GM19351 (cell line): Measurements from ENCODE around the gene TDRD9.
"Not testable (repeated sequence)": the region's sequence is repeated elsewhere in the genome, so short reads cannot be mapped to it uniquely, and the experiment has no call there.

Source experiments
- ATAC-seq: cut with Tn5 transposase; IDR thresholded peaks from one replicate; pipeline ENCODE4 v1.9.1; 2021; ENCODE audit warnings: mild to moderate bottlenecking, moderate library complexity; ENCODE audit not compliant: unreplicated experiment

The TDRD9 gene

DNA sequence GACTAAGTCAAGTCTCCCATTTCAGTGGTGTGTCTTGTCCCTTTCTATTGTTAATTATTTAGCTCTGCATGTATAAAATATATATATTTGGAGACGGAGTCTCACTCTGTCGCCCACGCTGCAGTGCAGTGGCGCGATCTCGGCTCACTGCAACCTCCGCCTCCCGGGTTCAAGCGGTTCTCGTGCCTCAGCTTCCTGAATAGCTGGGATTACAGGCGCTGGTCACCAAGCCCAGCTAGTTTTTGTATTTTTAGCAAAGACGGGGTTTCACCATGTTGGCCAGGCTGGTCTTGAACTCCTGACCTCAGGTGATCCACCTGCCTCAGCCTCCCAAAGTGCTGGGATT, 6.4 kb upstream of the TDRD9 start:
- ATAC-seq, result not testable (repeated sequence)

DNA sequence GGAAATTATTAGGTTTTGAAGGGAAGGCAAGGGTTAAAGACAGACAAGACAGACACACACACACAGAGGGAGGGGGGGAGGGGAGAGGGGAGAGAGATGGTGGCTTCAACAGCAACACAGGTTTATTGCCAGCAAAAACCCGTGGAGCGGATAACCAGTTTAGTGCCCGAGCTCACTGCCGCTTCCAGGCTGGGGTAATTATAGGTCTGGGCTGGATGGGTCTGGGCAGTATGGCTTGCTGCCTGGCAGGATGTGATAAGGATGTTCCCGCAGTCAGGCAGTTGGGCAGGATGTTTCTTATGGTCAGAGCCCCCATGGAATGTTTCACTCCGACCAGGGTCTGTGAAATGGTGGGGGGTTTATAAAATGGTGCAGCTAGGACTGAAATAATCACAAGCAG, 4.4 kb upstream of the TDRD9 start:
- no peak for ATAC-seq

DNA sequence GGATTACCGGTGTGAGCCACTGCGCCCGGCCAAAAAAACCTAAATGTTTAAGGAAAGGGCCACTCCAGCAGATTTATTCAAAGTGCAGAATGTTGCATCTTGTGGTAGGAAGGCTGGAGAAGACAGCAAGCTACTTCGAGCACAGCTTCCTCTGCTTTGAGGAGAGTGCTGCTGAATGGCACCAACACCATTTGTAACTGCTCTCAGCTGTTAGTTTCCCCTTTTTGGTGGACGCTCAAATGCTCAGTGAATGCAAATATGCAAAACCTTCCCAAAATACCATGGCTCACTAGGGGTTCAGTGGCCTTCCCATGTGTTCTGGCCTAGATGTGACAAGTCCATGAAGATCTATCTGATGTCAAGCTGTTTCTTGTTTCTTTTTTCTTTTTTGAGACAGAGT, 2.9 kb upstream of the TDRD9 start:
- ATAC-seq, result no peak

DNA sequence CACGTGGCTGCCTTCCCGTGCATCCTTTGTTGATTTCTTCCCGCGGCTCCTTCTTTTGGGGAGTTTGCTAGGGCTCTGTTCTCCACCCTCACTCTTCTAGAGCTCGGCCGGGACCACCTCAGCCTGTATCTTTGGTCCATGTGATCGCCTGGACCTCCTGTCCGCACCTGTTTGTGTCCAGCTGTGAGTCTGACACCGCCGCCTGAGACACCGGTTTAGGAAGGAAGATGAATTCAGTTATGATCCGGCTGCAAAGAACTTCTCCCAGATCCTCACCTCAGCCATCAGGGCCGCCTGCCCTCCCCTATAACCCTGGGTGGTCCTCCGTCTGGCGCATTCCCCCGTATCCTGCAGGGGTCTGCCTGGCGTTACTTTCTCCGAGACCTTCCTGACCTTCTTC, 690 bp upstream of the TDRD9 start:
- ATAC-seq, result no peak

DNA sequence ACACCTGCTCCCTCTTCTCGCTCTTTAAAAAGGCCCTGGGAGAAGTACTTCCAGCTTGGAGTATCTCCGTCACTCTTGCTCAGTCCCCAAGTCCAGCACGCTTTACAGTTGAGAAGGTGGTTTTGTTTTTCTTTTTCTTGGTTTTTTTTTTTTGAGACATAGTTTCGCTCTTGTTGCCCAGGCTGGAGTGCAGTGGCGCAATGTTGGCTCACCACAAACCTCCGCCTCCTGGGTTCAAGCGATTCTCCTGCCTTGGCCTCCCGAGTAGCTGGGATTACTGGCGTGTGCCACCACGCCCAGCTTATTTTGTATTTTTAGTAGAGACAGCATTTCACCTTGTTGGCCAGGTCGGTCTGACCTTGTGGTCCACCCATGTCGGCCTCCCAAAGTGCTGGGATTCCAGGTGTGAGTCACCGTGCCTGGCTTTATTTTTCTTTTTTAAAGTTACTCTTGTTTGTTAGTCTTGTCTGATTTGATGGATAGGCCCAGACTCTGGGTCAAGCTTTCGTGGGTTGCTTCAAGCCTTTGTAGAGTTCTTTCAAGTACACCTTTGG, 1.9 kb downstream of the TDRD9 start:
- no peak for ATAC-seq

DNA sequence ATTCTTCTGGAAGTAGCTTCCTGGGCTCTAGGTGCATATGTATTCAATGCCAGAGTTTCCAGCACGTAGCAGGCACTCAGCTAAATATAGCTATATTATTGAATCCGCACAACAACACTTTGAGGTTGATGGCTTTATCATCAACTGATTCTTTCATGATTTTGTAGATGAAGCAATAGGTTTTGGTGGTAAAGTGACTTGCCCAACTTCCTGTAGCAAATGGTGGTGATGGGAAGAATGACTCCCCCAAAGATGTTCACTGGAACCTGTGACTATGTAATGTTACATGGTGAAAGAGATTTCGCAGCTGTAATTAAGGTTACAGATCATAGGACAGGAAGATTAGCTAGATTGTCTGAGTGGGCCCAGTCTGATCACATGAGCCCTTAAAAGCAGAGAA, 3.2 kb downstream of the TDRD9 start:
- ATAC-seq, result no peak

DNA sequence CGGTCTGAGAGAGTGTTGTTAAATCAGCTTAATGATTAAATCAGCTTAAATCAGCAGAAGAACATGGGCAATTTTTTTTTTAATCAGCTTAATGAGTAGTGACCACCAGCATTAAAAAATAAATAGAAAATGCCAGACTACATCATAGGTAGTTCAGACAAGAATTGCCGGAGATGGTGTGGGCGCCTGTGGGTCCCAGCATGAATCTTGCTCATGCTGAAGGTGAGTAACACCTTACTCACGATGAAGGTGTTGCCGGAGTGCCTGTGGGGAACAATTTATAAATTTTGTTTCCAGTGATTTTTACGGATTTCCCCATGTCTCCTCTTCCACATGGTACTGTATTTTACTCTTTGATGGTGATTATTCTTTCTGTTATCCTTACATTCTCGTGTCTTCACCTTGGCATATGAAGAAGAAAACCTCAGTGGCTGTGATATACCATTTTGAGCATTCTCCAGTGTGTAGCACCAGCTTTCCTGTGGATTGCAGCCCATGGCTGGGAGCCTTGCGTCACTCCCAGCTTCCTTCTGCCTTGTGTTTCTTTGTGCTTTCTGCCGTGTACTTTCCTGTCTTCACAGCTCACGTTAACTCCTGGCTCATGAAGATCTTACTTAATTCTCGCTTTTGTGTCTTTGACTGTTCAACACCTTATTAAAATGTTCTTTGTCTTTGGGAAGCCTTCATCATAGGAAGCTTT, 4.7 kb downstream of the TDRD9 start:
- no peak for ATAC-seq

DNA sequence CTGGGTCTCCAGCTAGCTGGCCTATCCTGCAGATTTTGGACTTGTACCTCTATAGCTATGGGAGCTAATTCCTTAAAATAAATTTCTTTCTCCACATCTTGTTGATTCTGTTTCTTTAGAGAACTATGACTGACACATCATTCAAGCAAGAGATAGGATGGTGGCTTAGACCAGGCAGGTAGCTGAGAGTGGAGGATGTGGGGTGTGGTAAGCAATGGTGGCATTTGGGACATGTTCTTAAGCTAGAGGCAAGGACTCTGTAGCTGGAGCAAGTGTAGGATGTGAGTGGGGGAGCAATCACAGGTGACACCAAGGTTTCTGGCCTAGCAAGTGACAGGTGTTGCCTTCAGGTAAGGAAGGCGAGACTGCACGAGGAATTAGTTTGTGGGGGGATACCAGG, 6.8 kb downstream of the TDRD9 start:
- ATAC-seq, result no peak

DNA sequence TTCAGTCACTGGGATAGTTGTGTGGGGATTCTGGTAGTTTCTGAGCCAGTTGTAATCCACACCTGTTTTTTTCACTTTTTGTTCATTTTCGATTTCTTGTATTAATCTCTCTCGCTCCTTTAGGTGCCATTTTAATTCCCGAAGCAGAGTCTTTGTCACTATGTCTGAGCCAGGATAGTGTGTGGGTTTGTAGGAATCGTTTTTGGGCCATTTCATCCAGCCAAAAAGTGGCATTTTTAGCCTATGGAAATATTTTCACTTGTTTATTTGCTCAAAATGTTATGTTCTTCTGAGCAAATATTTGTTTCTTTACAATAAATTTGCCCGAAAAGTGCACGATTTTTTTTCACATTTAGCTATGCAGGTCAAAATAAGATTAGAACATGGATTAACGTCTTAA, 13.2 kb downstream of the TDRD9 start:
- no peak for ATAC-seq

DNA sequence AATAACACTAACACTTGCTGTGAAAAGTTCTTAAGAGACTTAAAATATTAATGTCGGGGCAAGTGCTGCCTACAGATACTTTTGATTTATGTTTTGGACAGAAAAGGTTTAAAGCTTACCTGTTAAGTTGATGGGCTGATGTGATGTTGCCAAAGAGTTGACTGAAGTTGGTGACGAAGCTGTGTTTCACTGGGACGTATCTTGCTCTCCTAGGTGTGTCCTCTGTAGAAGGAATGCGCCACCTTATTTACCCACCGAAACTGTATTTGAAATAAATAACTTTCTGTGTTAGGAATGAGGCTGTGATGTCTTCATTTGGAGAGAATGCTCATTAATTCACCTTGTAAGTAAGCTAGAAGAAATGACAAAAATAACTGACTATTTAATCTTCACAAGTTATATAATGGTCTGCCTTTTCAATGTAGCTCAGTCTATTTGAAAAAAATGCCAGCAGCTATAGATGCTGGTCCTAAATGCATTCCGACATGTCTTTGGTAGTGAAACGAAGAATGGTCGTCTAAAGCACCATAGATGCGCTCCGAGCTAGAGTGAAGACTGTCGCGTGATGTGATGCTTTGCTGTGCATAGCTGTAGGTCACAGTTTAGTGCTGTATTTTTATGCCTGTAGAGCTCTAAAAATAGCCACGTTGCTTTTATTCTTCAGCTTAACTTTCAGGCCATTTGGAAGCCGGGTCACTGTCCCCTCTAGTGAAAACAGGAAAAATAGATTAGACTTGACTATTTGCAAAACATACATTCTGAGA, 13.9 kb downstream of the TDRD9 start, which contains the start of gene RD3L:
Gene RD3L, minus strand, starts transcription at position 557 of the 764 bp plus-strand sequence. CDS start 834 bp downstream, outside the sequence.
- no peak for ATAC-seq

DNA sequence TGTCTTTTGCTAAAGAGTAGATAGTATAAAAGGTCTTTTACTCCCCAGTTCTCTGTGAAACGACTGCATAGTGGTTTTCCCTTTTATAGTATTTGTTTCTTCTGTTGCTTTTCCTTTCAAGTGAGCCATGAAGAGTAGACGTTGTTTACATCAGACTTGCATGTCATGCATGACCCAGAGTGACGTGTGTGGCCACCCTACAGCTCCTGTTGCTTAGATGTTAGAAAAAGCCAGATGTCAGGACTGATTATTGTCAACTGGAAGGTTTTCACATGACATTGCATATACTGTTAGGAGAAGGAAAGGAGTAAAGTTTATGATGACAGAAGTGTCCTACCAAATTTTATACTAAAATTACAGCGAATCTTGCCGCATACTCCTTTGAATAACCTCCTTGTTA, 15.4 kb downstream of the TDRD9 start:
- ATAC-seq, result no peak

DNA sequence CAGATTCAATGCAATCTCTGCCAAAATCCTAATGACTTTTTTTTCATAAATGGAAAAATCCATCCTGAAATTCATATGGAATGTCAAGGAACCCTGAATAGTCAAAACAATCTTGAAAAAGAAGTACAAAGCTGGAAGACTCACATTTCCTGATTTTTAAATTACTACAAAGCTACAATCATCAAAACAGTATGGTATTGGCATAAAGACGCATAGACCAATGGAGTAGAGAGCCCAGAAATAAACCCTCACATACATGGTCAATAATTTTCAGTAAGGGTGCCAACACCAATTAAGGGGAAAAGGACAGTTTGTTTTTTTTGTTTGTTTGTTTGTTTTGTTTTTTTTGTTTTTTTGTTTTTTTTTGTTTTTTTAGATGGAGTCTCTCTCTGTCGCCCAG, 18.7 kb downstream of the TDRD9 start:
- no peak for ATAC-seq

DNA sequence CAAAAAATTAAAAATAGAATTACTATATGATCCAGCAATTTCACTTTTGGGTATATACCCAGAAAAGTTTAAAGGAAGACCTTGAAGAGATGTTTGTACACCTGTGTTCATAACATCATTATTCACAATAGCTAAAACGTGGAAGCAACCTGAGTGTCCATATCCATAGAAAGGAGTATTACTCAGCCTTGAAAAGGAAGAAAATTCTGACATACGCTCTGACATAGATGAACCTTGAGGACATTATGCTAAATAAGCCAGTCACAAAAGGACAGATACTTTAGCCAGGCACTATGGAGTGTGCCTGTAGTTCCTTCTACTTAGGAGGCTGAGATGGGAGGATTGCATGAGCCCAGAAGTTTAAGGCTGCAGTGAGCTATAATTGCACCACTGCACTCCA, 20.2 kb downstream of the TDRD9 start:
- no peak for ATAC-seq

DNA sequence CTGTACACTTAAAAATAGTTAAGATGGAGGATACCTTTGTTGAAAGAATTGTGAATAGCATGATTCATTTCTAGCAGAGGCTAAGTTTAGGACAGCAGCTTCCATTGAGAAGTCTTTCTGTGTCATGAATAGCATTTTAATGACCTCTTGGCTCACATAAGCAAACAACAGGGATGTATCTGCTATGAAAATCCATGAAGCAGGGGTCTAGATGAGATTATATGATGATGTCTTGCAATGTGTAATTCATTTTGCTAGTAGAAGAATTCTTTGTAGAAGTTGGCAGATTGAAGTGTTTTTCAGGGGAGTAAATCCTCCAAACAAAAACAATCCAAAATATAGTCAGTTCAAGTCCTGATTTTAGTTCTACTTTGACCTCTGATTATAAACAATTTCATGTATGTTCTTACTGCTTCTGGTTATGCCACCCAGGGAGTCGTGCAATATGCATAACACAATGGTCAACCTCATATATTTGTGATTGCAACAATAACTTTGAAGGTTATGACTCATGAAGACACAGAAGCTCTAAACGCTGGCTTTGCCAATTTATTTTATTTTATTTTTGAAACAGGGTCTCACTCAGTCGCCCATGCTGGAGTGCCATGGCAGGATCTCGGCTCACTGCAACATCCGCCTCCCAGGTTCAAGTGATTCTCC, 21.0 kb downstream of the TDRD9 start:
- no peak for ATAC-seq

DNA sequence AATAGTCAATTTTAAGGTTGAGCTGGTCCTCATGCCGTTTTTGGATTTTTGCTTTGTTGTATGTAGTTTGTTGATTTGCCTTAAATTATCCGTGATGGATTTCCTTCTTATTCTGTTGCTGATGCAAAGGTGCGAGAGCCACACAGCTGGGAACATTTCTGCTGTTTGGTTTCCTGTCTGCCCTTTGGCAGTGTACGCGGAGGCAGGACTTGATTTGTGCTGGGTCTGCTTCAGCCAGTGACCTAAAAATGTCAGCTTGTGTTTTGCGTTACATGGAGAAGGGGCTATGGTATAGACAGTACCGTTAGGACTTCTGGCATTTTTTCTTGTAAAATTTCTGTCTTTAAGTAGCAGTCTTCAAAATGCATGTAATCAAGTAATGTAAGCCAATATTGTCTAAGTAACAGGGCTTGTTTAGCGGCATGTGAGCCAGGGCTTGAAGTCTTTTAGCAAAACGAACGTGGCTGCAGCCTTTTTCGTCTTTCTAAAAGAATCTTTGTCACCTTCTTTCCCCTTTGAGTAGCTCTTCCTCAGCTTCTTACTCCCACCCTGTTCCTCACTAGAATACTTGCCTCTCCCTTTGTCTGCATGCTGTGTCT, 32.3 kb downstream of the TDRD9 start:
- no peak for ATAC-seq

DNA sequence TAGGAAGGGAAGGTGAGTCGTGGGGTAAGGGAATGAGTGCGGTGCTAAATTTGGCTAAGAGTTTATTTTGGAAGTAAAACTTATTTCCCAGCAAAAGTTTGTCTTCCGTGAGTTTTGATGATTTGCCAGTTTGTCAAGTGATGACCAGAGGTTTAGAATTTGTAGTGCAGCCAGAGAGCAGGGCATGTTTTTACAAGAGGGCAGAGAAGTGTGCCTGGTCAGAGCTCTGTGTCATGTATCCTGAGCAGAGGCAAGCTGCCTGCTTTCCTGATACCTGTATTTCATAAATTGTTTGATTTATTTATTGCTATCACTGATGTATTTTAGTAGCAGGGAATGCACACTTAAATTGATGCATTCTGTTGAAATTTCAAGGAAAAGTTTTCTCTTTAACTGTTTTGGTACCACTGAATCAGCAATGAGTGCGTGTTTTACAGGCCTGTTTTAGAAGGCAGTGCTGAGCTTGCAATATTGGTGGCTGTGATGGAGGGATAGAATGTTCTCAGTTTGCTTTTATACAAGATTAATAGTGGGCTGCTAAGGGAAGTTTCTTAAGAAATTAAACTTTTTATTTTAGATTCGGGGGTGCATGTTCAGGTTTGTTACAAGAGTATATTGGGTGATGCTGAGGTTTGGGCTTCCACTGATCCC, 33.8 kb downstream of the TDRD9 start:
- ATAC-seq, result no peak

DNA sequence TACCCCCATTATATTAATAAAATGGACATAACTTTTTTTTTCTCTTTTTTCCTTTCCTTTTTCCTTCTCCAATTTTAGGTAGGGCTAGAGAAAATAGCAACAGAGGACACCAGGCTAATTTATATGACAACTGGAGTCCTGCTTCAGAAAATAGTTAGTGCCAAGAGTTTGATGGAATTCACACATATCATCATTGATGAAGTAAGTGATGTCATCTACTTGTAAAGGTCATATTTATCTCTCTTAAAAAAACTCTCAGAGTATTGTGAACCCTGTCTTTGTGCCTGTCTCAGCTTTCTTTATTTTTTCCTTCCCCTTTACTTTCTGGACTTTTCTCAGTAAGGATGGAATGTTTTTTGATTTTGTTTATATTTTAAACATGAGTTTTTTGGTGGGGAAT, 38.4 kb downstream of the TDRD9 start:
- ATAC-seq, result no peak

DNA sequence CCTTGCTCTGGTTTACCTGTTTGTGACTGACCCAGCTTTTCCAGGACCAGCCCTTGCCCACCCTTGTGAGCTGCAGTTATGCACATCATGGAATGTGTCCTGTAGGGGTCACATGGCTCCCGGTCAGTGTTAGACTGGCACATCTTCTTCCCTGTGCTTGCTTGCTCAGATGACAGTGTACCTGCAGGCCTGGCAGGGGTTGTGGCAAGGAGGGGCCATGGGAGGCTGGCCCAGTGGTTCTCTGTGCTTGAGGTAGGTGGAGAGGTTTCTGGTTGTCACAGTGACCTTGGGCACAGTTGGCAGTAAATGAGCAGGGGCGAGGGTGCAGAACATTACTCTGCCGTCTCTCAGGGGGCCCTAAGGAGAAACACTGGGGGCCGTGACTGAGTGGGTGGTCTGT, 41.7 kb downstream of the TDRD9 start:
- ATAC-seq, result no peak

DNA sequence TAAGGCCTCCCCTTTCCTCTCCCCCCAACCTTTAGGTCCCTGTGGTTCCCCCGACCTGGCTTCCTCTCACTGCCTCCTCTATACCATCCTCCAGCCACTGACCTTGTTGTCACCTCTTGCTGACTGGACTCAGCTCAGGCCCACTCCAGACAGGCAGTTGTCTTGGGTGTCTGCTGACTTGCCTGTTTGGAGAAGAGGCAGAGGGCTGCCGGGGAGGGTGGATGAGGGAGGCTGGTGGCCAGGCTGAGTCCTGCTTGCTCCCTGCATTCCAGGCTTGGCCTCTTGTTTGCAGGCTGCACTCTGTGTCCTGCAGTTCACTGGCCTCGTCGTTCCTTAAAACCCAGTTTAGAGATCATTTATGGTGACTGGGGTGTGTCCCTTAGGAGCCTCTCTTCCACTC, 45.1 kb downstream of the TDRD9 start:
- no peak for ATAC-seq

DNA sequence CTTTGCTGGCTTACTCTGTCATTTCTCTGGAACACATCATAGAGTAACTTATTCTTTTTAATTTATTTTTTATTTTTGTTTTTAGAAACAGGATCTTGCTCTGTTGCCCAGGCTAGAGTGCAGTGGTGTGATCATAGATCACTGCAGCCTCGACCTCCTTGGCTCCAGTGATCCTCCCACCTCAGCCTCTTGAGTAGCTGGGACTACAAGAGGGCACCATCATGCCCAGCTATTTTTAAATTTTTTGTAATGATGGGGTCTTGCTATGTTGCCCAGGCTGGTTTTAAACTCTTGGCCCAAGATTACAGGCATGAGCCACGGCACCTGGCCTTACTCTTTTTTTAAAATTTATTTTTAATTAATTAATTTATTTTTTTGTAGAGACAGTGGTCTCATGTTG, 46.3 kb downstream of the TDRD9 start:
- no peak for ATAC-seq
